HG03139 (cell line): ENCODE data around the gene BSPH1.
"Not testable (repeated sequence)": the region's sequence is repeated elsewhere in the genome, so short reads cannot be mapped to it uniquely, and the experiment has no call there.

Experiments used
- ATAC-seq: cut with Tn5 transposase; IDR thresholded peaks from one replicate; pipeline ENCODE4 v1.9.1; 2021; ENCODE audit not compliant: unreplicated experiment

Gene BSPH1

GRCh38 chr19:47928581-47928980 is 63.4 kb downstream of the BSPH1 start:
- ATAC-seq, result not testable (repeated sequence)

GRCh38 chr19:47920107-47920506 is 71.9 kb downstream of the BSPH1 start:
- ATAC-seq, result not testable (repeated sequence)
